Skeletal muscle cell (primary cell): Measurements from ENCODE around the gene SPAG4.
A peak's percentile ranks its signal among the peaks of the same experiment; 100 is the strongest.

Experiments
- DNase-seq: peaks from one replicate; pipeline ENCODE4 v3.0.0-alpha.2; 2010; ENCODE audit warnings: low read depth
- H3K4me3 ChIP-seq: 2 replicates; pipeline ENCODE4 v1.5.1; 2011; ENCODE audit warnings: low read depth, mild to moderate bottlenecking, control low read depth, low read length, moderate library complexity

Gene SPAG4

GRCh38 chr20:35648836-35649235 is 33.2 kb downstream of the SPAG4 start:
- DNase-seq, result no peak

DNA sequence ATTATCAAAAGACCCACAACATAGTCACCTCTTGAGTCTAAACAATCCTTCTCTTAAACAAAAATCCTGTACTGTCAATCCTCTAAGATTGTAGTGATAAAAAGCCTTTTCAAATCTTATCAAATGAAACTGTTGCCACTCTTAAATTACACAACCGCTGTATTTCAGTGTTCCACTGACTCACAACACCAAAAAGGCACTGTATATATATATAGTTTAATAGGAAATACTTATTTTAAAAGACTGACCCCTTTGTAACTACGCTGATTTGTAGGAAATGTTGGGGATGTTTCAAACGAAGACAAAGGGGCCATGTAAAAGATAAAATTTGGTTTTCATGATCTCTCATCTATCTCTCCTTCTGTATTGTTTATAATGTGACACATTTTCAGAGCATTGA is 35.0 kb downstream of the SPAG4 start:
- no peak for DNase-seq
- no peak overlapping the region for H3K4me3 ChIP-seq

More at GRCh38 chr20:35648836-35649235, 33.2 kb downstream of the SPAG4 start:
- no peak overlapping the region for H3K4me3 ChIP-seq

GRCh38 chr20:35651958-35652357 is 36.3 kb downstream of the SPAG4 start:
- H3K4me3 ChIP-seq, result no peak overlapping the region
- DNase-seq, result no peak

DNA sequence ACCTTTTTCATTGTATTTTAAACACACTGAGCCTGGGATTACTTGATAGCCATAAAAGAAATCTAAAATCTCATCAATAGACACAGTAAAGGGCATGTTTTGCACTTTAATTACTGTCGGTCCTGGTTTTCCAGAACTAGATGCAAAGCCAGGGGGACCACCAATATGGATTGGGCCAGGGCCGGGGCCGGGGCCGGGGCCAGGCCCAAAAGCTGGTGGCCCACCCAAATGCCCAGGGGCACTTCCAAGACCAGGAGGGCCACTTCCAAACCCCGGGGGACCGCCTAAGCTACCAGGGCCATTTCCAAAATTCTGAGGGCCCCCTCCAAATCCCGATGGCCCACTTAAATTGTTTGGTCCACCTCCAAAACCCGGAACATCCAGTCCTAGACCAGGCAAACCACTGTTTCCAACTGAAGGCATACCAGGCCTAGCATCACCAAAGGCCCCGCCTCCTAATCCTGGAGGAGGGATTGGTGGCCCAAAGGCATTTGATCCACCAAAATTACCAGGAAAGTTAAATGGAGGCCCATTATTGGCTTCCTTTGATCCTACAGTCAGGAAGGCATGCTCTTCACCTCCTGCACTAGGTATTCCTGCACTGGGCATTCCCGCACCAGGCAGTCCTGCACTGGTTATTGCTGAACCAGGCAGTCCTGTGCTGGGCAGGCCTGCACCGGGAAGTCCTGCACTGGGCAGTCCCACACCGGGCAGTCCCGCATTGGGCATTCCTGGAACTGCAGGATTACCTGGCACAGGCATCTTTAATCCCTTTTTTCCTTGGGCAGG is 37.2 kb downstream of the SPAG4 start:
- no peak for DNase-seq
- H3K4me3 ChIP-seq, result no peak overlapping the region

DNA sequence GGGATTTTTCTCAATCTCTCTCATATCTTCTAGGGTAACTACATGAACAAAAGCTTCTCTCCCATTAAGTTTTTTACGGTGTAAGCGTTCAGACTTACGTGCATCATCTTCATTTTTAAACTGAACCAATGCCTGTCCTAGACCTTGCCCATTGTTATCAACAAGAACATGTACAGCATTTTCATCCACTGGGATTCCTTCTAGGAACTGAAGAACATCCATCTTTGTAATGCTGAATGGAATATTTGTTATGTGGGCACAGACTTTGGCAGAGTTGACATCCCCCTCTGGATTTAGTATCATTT is 37.8 kb downstream of the SPAG4 start:
- no peak for DNase-seq
- no peak overlapping the region for H3K4me3 ChIP-seq

GRCh38 chr20:35653893-35654292 is 38.3 kb downstream of the SPAG4 start:
- no peak for DNase-seq
- H3K4me3 ChIP-seq, result no peak overlapping the region

- H3K4me3 ChIP-seq, result no peak overlapping the region
- no peak for DNase-seq
Observed at GRCh38 chr20:35654415-35654814, 38.8 kb downstream of the SPAG4 start.

GRCh38 chr20:35657271-35657670 is 41.6 kb downstream of the SPAG4 start:
- DNase-seq, result no peak
- H3K4me3 ChIP-seq, result no peak overlapping the region

- no peak for DNase-seq
- H3K4me3 ChIP-seq, result no peak overlapping the region
Observed at GRCh38 chr20:35660122-35660937, 44.7 kb downstream of the SPAG4 start.

DNA sequence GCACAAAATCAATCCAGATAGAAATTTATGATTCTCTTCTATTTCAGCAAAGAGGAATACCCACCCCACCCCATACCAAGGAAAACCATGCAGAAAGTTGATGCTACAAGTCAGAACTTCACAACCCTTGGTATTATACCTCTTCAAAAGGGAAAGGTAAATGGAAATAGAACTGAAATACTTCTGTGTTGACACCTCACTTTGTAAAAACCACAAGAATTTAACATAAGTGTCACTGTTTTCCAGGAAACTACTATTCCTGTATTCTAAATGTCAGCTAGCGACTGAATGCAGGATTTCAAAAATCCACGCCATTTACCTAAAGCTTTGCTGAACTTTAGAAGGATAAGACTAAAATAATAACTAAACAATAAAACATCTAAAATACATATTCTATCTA is 45.4 kb downstream of the SPAG4 start:
- DNase-seq, result no peak
- no peak overlapping the region for H3K4me3 ChIP-seq

GRCh38 chr20:35661908-35662307 is 46.3 kb downstream of the SPAG4 start:
- peak overlapping the region; percentile 98 for H3K4me3 ChIP-seq
- DNase-seq, result no peak

DNA sequence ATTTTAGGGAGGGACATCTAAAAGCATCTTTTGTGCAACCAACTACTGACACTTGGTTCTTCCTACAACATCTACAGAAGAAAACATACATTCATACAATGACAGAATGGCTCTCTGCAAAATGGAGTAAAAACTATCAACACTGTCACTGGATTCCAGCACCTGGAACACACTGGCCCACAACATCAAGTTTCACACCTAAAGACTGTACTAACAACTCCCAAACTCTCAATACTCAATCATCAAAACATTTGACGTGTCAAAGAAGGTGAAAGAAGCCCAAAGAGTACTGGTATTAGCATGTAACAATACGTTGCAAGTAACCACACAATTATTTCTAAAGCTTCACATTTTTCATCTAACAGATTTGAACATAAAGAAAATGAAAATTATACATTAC is 46.9 kb downstream of the SPAG4 start:
- no peak for DNase-seq

GRCh38 chr20:35663516-35664465 is 48.2 kb downstream of the SPAG4 start:
- peak overlapping the region; percentile 98 for H3K4me3 ChIP-seq
- DNase-seq, result no peak

More for the DNA sequence above, 46.9 kb downstream of the SPAG4 start:
- peak overlapping the region; percentile 98 for H3K4me3 ChIP-seq

GRCh38 chr20:35664466-35665206 is 49.0 kb downstream of the SPAG4 start, which contains the start of the genes CPNE1 and RBM12:
CPNE1 (minus strand) TSS chr20:35664900; CDS start chr20:35632923, 31,977 bp downstream.
RBM12 (minus strand) TSS chr20:35664900; CDS start chr20:35655322, 9,578 bp downstream.
- peak; percentile 69 for DNase-seq

DNA sequence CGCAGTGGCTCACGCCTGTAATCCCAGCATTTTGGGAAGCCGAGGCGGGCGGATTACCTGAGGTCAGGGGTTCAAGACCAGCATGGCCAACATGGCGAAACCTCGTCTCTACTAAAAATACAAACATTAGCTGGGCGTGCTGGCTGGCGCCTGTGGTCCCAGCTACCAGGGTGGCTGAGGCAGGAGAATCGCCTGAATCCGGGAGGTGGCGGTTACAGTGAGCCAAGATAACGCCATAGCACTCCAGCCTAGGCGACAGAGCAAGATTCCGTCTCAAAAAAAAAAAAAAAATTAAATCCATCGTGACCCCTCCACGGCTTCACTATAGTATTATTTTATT is 50.3 kb downstream of the SPAG4 start:
- no peak for DNase-seq
- H3K4me3 ChIP-seq, result no peak overlapping the region

More at GRCh38 chr20:35664466-35665206, 49.0 kb downstream of the SPAG4 start, which contains the start of the genes CPNE1 and RBM12:
- peak within 1 kb of the TSS; percentile 98 for H3K4me3 ChIP-seq

DNA sequence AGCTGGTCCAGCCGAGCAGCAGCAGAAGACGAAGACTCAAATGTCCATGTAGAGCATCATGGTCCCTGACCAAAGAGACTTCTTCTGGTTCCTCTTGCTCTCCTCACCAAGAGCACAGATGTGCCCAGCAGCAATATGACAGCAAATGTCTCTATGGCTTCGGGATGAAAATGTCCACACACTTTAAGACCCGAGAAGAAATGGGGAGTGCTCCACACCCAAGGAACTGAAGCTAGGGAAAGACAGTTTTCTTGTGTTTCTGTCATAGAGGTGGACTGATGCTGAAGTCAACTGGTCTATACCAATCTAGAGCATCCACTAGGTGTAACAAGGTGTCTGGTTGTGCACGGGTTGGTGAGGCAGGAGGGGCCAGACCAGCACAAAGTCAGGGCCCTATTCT is 53.6 kb downstream of the SPAG4 start:
- no peak overlapping the region for H3K4me3 ChIP-seq
- DNase-seq, result no peak

DNA sequence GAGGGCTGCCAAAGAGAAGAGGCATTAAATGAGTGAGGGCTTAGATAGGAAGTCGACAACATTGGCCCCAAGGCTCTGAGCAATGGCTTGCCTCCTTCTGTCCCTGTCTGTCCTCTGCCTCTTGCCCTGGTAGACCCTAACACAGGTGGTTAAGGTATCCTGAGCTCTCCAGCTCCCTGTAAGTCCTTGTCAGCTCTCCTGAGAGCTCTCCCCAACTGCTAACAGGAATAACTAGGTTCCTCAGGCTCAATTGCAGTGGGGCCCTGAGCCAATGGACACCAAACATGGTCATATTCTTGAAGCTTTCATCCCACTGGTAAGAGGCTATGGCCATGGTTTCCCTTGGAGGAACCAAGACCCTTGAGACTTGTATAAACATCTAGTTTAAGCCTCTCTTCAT is 54.1 kb downstream of the SPAG4 start:
- H3K4me3 ChIP-seq, result no peak overlapping the region

More for the DNA sequence above, 54.1 kb downstream of the SPAG4 start:
- no peak for DNase-seq
